GM21528 (cell line): ENCODE measurements around the gene ALDH1B1.

Experiments
- ATAC-seq: cut with Tn5 transposase; IDR thresholded peaks from one replicate; pipeline ENCODE4 v1.9.1; 2021; ENCODE audit warnings: mild to moderate bottlenecking, moderate library complexity; ENCODE audit not compliant: unreplicated experiment, low FRiP score

ALDH1B1 gene

DNA sequence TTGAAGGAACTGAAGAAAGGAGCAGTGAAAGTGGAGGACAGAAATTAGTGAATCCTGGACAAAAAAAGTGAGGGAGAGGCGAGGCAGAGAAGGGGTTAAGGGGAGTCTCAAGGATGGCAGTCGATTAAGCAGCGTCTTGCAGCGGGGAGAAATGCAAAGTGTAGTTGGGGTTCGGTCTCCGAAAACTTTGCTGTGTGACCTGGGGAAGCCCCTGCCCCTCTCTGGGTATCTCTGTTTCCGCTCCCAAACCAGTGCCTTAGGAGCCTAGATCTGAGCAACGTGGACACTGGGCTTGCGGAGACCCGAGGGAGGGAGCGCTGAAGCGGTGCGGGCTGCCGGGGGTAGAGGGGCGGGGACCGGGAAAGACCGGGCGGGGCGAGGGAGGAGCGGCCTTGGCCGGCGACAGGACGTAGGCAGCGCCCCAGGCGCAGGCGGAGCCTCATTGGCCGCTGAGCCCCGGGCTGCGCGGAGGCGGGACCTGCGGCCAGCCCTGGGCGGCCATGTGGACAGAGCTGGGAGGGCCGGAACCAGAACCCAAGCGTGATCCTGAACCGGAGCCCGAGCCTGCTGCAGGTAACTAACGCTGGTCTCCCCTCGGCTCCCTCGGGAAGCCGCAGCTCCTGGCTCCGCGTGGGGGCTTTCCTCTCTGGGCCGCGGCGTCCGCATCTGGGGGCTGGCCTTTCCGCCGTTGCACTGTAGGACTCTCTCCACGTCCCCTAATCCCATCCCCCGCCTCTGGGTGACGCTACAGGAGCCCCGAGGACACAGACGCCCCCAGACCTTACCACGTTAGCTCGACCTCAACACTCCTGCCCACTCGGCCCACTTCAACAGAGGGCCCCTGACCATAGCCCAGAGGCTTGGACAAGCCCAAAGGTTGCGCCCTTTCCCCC is at the start of gene ALDH1B1:
Gene ALDH1B1, plus strand, starts transcription at position 468 of the 893 bp plus-strand sequence. CDS start 3,047 bp downstream, outside the sequence.
- ATAC-seq = peak; percentile 99

- no peak for ATAC-seq
These were observed 49.5 kb upstream of the ALDH1B1 start for GRCh38 chr9:38343037-38343436.

DNA sequence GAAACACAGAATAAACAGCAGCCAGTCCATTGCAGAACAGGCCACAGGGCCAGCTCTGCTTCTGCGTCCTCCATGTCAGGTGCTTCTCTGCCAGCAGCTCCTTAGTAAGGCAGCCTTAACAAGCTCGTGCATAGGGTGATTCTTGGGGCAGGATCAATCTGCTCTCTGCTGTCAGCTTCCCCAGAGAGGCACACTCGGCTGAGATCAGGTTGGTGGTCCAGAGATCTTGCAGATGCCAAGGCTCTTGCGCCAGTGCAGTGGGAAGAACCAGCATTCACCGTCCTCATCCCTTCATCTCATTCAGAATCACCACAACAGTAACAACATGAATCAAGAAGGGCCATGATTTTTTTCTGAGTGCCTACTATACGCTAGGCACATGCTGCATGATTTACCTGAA is 49.0 kb upstream of the ALDH1B1 start:
- no peak for ATAC-seq

DNA sequence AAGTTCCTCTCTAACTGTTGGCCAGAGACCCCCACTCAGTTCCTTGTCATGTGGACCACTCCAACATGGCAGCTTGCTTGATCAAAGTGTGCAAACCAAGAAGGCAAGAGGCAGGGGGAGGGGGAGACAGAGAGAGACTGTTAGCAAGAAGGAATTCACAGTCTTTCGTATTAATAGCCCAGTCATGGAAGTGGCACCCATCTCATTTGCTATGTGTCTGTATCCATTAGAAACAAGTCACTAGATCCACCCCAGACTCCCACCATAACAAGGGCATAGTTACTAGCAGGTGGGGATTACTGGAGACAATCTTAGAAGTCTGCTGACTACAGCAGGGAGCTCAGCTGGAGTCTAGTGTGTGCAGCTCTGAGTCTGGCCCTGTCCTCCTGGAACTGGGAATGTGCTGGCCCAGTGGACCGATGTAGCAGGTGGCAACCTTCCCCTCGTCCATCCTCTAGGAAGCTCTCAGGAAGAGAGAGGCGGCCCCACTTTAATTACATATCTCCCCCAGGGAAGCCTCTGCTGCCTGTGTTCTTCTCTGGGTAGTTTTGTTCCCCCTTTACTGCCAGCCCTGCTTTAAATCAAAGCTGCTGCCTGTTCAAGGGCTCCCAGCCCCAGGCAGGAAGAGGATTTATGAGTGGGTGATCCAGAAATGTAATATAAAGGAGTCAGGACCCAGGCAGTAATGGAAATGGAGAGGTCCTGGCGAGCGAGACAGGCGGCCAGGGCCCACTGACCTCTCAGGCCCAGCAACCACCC is 47.8 kb upstream of the ALDH1B1 start:
- no peak for ATAC-seq

DNA sequence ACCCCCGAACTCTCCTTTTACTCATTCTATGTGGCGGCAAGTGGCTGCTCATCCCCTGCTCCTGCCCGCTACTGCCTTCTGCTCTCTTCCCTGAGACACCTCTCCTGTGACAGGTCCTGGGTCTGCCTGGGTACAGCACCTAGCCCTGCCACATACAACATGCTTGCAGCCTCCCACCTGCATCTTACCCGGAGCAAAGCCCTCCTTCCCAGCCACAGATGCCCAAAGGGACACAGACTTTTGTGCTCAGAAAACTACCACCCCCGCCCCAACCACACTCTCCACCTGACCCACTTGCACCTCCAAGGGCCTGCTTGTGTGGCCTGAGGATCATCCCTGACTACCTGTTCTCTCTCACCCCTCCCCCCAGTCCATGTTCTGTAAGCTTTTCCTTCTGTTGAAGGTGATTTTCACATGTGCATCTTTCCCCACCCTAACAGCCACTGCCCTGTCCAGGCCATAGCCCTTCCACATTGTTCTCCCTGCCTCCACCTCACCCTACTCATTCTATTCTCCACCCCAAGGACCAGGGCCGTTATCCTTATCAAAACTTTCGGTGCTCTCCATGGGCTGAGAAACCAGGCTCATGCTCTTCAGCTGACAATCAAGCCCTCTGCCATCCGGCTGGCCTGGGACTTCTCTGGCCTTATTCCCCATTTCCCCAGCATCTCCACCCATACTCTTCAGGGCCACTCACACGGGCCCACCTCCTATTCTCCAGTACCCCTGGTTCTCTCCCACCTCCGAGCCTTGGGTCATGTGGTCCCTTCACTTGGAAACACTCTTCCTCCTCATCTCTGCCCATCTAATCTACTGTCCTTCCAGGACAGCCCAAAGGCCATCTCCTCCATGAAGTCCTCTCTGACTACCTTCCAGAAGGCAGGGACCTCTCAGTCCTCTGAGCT is 46.4 kb upstream of the ALDH1B1 start:
- no peak for ATAC-seq

- ATAC-seq = no peak
These were observed 45.7 kb upstream of the ALDH1B1 start for GRCh38 chr9:38346811-38347210.

GRCh38 chr9:38347271-38347671 is 45.2 kb upstream of the ALDH1B1 start:
- no peak for ATAC-seq

DNA sequence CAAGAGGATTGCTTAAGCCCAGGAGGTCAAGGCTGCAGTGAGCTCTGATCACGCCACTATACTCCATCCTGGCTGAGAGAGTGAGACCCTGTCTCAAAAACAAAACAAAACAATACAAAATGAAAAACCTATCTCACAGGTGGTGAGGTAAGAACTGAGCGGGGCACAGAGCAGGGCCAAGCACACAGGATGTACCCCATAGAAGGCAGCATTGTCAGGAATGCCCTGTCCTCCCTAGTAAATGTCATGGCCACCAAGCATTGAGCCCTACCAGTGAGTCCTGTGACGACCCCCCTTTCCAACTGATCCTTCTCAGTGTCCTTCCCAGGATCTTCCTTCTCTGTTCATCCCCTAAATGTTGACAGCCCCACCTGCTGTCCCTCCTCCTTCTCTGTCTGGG is 44.6 kb upstream of the ALDH1B1 start:
- no peak for ATAC-seq

- no peak for ATAC-seq
These were observed 42.0 kb upstream of the ALDH1B1 start for GRCh38 chr9:38350529-38350928.

GRCh38 chr9:38352530-38353328 is 39.8 kb upstream of the ALDH1B1 start:
- no peak for ATAC-seq

- no peak for ATAC-seq
These were observed 37.4 kb upstream of the ALDH1B1 start for GRCh38 chr9:38355115-38355514.

- ATAC-seq = no peak
These were observed 36.9 kb upstream of the ALDH1B1 start for GRCh38 chr9:38355517-38356120.

GRCh38 chr9:38356851-38357250 is 35.7 kb upstream of the ALDH1B1 start:
- no peak for ATAC-seq

DNA sequence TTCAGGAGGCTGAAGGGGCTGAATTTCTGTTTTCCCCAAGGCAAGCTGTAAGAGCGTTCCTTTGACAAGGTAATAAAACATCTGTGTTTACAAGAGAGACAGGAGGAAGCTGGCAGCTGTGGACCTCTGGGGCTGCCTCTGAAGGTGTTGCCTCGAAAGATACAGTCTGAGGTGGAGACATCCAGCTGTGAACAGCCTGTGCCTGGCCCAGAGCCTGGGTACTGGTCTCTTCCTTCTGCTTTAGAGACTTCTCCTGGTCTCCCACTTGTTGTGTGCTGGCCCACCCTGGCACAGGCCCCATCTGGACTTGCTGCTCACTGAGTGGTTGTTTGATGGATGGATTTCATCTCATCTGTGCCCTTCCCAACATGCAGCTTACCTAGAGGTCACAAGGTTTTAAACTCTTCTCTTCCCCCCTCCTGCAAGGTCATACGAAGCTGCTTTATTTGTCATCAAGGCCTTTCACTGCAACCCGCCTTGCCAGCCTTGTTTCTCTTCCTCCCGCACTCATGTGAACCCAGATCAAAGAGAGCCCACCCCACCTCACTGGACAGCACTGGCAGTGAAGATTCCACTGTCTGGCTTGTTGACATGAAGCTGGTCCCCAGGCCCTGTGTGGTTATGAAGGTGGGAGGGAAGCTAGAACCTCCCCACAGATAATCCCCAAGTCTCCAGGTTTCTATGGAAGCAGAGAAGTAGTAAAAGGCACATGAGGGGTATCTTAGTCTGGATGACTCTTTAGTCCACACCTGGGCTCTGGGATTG is 35.0 kb upstream of the ALDH1B1 start:
- no peak for ATAC-seq

GRCh38 chr9:38358390-38359296 is 33.9 kb upstream of the ALDH1B1 start:
- ATAC-seq = no peak

DNA sequence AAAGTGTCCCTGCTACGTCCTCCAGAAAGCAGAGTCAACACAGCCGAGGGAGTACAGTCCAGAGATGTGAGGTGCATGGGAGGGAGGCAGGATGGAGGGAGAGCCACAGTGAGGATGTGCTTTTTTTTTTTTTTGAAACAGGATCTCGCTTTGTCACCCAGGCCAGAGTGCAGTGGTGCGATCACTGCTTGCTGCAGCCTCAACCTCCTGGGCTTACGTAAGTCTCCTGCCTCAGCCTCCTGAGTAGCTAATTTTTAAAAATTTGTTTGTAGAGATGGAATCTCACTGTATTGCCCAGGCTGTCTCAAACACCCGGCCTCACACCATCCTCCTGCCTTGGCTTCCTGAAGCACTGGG is 33.2 kb upstream of the ALDH1B1 start:
- no peak for ATAC-seq

- no peak for ATAC-seq
These were observed 32.7 kb upstream of the ALDH1B1 start for GRCh38 chr9:38359689-38360385.
